Natural killer cell (primary cell): ENCODE measurements around the gene C11orf86. TPM values are rescaled to one million over a fixed set of nuclear protein-coding genes. Genes with fewer than 3 reads are reported as not detected.
A peak's percentile ranks its signal among the peaks of the same experiment; 100 is the strongest.

Experiments
- ATAC-seq, 3 donors: fragments of 150-1000 bp in 2 of 3; fragments of 200-7000 bp in 1 of 3; cut with Tn5 transposase; 1 replicate in 1 of 3; 2 replicates in 2 of 3; pipeline ENCODE4 v1.10.0; 2021; ENCODE audit warnings: mild to moderate bottlenecking in 2 of 3, moderate library complexity in 2 of 3
- DNase-seq, 2 donors: peaks; one replicate each; pipeline versions ENCODE4 v3.0.0 to v3.0.0-alpha.2; 2013 to 2021; ENCODE audit warnings: mixed read lengths in 1 of 2
- H3K27ac ChIP-seq: one replicate; pipeline ENCODE4 v1.5.1; 2013; ENCODE audit warnings: mild to moderate bottlenecking, low read length
- H3K27me3 ChIP-seq: one replicate; pipeline ENCODE4 v1.6.1; 2013; ENCODE audit warnings: low read length; ENCODE audit not compliant: control insufficient read depth, insufficient read depth
- H3K36me3 ChIP-seq: one replicate; pipeline ENCODE4 v1.6.1; 2013; ENCODE audit warnings: low read length; ENCODE audit not compliant: control insufficient read depth, insufficient read depth
- H3K4me1 ChIP-seq: one replicate; pipeline ENCODE4 v1.6.1; 2013; ENCODE audit warnings: low read length; ENCODE audit not compliant: control insufficient read depth, insufficient read depth
- H3K4me3 ChIP-seq: one replicate; pipeline ENCODE4 v1.5.1; 2013; ENCODE audit warnings: low read length
- H3K9me3 ChIP-seq: one replicate; pipeline ENCODE4 v1.6.1; 2013; ENCODE audit warnings: low read length; ENCODE audit not compliant: control insufficient read depth, insufficient read depth
- H3K27ac Mint-ChIP-seq, 2 donors: one replicate each; pipeline ENCODE4 v1.8.0; 2022; ENCODE audit warnings: mild to moderate bottlenecking in 2 of 2, mixed read lengths in 2 of 2, moderate library complexity in 1 of 2
- H3K27me3 Mint-ChIP-seq, 2 donors: one replicate each; pipeline ENCODE4 v1.8.0; 2022; ENCODE audit warnings: low read depth in 2 of 2, mixed read lengths in 2 of 2
- H3K36me3 Mint-ChIP-seq: one replicate; pipeline ENCODE4 v1.8.0; 2022; ENCODE audit warnings: mixed read lengths
- H3K4me1 Mint-ChIP-seq, 2 donors: one replicate each; pipeline ENCODE4 v1.8.0; 2022; ENCODE audit warnings: mixed read lengths in 2 of 2
- H3K4me3 Mint-ChIP-seq: one replicate; pipeline ENCODE4 v1.8.0; 2022; ENCODE audit warnings: mild to moderate bottlenecking, moderate library complexity, mixed read lengths
- H3K9me3 Mint-ChIP-seq, 2 donors: one replicate each; pipeline ENCODE4 v1.8.0; 2022; ENCODE audit warnings: mixed read lengths in 2 of 2
- WGBS: methylation state at CpG from one replicate; pipeline ENCODE4 v1.1.7; 2013; ENCODE audit warnings: missing lambda C conversion rate; ENCODE audit not compliant: insufficient coverage; 5-methylcytosine and 5-hydroxymethylcytosine counted together
- intact Hi-C: fragments of 100-400 bp; cut with micrococcal nuclease; formaldehyde crosslinking; loops from one replicate; pipeline ENCODE4 v1.14.2; 2022
- total RNA-seq, 4 donors: library from RNA; stranded (reverse); fragments of 120-200 nt in 1 of 4; gene quantifications; one replicate each; pipeline versions ENCODE4 v1.2.3 to v1.2.4, GENCODE V29; 2013 to 2022
- TF ChIP-seq, protein P1 (sequence below): fragments of 200-600 bp; IDR thresholded peaks from one replicate; pipeline ENCODE4 v1.8.0; 2022; ENCODE audit warnings: antibody characterized with exemption

Gene C11orf86
- total RNA-seq, 3 donors from 2014 or later (not counting 1 experiment from before 2014, with no cell fraction given): not detected

DNA sequence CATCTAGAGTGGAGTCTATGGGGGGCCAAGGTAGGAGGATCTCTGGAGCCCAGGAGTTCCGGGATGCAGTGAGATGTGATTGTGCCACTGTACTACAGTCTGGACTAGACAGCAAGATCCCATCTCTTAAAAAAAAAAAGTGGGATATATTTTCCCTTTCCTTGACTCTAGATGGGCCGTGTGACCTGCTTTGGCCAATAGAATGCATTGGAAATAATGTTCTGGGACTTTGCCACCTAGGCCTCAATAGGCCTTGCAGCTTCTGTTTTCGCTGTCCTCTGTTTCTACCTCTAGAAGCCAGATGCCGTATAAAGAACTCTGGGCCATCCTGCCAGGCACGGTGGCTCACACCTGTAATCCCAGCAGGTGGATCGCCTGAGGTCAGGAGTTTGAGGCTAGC is 3.6 kb downstream of the C11orf86 start:
- 88% methylated on average over 5 of the region's 6 CpGs for WGBS
- H3K36me3 Mint-ChIP-seq: no peaks in the 10 kb centered on the region
- no peaks in the 10 kb centered on the region for H3K4me1 ChIP-seq
- peaks cover 0 to 2% of the 10 kb centered on the region in 2 donors for H3K9me3 Mint-ChIP-seq
- H3K27me3 ChIP-seq: no peaks in the 10 kb centered on the region
- H3K4me3 Mint-ChIP-seq: no peak overlapping the region
- peaks cover 0 to 7% of the 10 kb centered on the region in 2 donors for H3K27me3 Mint-ChIP-seq
- no peaks in the 10 kb centered on the region for H3K4me1 Mint-ChIP-seq
- H3K27ac ChIP-seq: no peak overlapping the region
- no peaks in the 10 kb centered on the region for H3K36me3 ChIP-seq
- no peak overlapping the region for H3K27ac Mint-ChIP-seq
- ATAC-seq (no peak), DNase-seq (no peak)
- H3K9me3 ChIP-seq: peaks cover 9% of the 10 kb centered on the region
- no peak overlapping the region for H3K4me3 ChIP-seq
- intact Hi-C loops: no loop called here
- TF ChIP-seq, protein P1, sequence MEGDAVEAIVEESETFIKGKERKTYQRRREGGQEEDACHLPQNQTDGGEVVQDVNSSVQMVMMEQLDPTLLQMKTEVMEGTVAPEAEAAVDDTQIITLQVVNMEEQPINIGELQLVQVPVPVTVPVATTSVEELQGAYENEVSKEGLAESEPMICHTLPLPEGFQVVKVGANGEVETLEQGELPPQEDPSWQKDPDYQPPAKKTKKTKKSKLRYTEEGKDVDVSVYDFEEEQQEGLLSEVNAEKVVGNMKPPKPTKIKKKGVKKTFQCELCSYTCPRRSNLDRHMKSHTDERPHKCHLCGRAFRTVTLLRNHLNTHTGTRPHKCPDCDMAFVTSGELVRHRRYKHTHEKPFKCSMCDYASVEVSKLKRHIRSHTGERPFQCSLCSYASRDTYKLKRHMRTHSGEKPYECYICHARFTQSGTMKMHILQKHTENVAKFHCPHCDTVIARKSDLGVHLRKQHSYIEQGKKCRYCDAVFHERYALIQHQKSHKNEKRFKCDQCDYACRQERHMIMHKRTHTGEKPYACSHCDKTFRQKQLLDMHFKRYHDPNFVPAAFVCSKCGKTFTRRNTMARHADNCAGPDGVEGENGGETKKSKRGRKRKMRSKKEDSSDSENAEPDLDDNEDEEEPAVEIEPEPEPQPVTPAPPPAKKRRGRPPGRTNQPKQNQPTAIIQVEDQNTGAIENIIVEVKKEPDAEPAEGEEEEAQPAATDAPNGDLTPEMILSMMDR: no peak

DNA sequence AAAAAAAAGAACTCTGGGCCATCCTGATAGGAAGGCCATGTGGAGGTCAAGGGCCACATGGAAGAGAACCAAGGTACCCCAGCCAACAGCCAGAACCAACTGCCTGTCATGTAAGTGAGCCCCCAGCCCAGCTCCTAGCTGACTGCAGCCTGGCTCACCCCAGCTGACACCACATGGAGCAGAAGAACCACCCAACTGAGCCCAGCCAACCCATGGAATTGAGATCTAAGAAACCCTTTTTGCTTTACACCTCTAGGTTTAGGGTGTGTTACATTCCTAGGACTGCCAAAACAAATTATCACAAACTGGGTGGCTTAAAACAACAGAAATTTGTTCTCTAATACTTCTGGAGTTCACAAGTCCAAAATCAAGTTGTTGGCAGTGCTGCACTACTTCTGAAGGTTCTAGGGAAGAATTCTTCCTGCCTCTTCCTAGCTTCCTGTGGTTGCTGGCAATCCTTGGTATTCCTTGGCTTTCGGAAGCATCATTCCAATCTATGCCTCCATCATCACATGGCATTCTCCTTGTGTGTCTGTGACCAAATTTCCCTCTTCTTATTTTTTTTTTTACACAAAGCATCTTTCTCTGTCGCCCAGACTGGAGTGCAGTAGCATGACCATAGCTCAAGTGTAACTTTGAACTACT is 4.4 kb downstream of the C11orf86 start:
- Mint-ChIP-seq H3K36me3 (no peaks in the 10 kb centered on the region), H3K27me3 (peaks cover 0 to 5% of the 10 kb centered on the region in 2 donors), H3K4me3 (no peak overlapping the region), H3K9me3 (peaks cover 0 to 2% of the 10 kb centered on the region in 2 donors), H3K4me1 (no peaks in the 10 kb centered on the region), H3K27ac (no peak overlapping the region)
- intact Hi-C loops: no loop called here
- WGBS: 93% methylated on average over 2 of the region's 2 CpGs
- H3K27ac ChIP-seq: no peak overlapping the region
- no peak overlapping the region for H3K4me3 ChIP-seq
- H3K27me3 ChIP-seq: no peaks in the 10 kb centered on the region
- TF ChIP-seq, protein P1: no peak
- no peaks in the 10 kb centered on the region for H3K36me3 ChIP-seq
- H3K4me1 ChIP-seq: no peaks in the 10 kb centered on the region
- H3K9me3 ChIP-seq: peaks cover 9% of the 10 kb centered on the region
- DNase-seq (no peak), ATAC-seq (no peak)

DNA sequence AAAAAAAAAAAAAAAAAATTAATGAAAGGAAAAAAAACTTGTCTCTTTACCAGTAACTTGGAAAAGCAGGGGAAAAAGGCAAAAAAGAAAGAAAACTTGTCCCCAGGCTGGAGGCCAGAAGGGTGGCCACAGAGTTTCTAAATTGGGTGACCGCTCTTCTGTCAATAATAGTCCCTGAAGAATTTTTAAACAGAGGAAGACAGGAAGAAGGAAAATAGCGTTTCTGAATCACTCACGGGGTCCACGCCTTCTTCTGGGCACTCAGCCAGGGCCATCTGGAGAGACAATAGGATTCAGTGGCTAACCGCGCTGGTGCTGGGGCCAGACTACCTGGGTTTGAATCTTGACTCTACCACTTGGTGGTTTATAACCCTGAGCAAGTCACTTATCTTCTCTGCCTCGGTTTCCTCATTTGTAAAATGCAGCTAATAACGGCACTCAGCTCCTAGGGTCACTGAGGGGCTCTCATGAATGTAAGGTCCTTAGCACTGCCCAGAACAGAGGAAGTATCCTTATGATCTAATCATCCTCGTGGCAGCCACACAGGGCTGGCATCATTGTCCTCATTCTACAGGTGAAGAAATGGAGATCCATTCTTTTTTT is 7.0 kb downstream of the C11orf86 start:
- H3K36me3 Mint-ChIP-seq: no peaks in the 10 kb centered on the region
- peaks cover 0 to 2% of the 10 kb centered on the region in 2 donors for H3K9me3 Mint-ChIP-seq
- intact Hi-C loops: no loop called here
- TF ChIP-seq, protein P1: no peak
- H3K4me1 ChIP-seq: no peaks in the 10 kb centered on the region
- peaks cover 0 to 9% of the 10 kb centered on the region in 2 donors for H3K27me3 Mint-ChIP-seq
- DNase-seq (peak in 1 of 2 donors; percentile 18), ATAC-seq (no peak)
- H3K4me3 Mint-ChIP-seq: no peak overlapping the region
- WGBS: 10% methylated on average over 9 of the region's 9 CpGs
- H3K27me3 ChIP-seq: no peaks in the 10 kb centered on the region
- no peaks in the 10 kb centered on the region for H3K36me3 ChIP-seq
- H3K27ac Mint-ChIP-seq: no peak overlapping the region
- no peak overlapping the region for H3K27ac ChIP-seq
- peaks cover 0 to 2% of the 10 kb centered on the region in 2 donors for H3K4me1 Mint-ChIP-seq
- no peak overlapping the region for H3K4me3 ChIP-seq
- peaks cover 9% of the 10 kb centered on the region for H3K9me3 ChIP-seq
